ENCODE measurements around the gene SDF4.

The SDF4 gene

DNA sequence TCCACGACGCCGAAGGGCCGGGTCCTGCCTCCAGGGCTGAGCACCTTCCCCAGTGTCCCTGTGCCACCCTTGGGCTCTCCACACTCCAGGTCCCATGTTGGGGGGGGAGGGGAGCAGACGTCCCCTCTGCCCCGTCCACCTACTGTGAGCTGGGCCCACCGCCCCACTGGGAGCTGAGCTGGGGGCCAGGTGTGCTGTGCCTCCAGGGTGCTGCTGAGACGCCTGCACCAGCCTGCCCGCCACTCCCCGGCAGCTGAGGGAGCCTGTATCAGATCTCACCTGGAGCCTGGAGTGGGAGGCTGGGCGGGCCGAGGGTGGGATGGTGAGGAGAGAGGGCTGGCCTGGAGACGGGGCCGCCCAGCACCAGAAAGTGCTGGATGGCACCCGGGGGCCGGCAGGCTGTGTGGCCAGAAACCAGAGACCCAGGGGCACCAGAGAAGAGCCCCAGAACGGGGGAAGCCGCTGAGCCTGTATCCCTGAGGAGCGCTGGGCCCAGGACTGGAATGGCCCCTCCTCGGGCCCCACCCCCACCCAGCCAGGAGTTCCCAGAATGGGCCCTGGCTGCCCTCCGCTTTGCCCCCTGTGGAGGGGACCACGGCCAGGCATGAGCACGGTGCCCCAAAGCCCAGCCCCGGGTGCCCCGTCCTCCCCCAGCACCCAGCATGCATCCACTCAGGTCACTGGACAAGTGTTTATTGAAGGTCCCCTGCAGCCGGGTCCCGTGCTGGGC lies 28.8 kb downstream of the SDF4 start:
- H3K79me2 ChIP-seq (ENCODE audit: control insufficient read depth, low read length), result no peaks in the 10 kb centered on the region

GRCh38 chr1:1200876-1201810 lies 30.7 kb downstream of the SDF4 start:
- H3K4me1 ChIP-seq (ENCODE audit: control insufficient read depth, low read length), result peaks cover 5% of the 10 kb centered on the region
- no peaks in the 10 kb centered on the region for H3K79me2 ChIP-seq (ENCODE audit: control insufficient read depth, low read length)
- H4K20me1 ChIP-seq (ENCODE audit: control insufficient read depth, insufficient read depth, low read depth, low read length), result no peaks in the 10 kb centered on the region
- no peaks in the 10 kb centered on the region for H3K9me2 ChIP-seq (replicated peaks; ENCODE audit: control insufficient read depth, low read length)
- no peak overlapping the region for H3K4me3 ChIP-seq (ENCODE audit: low read length)
- H3K27me3 ChIP-seq (ENCODE audit: control insufficient read depth, low read length), result peaks cover 32% of the 10 kb centered on the region
- H3K36me3 ChIP-seq (ENCODE audit: control insufficient read depth, low read length), result no peaks in the 10 kb centered on the region
- no peak overlapping the region for H3K27ac ChIP-seq (ENCODE audit: low read depth, low read length)
- no peak overlapping the region for H3K4me2 ChIP-seq (ENCODE audit: low read length)
- TF ChIP-seq EZH2phosphoT487 (IDR thresholded peaks at IDR 0.05; ENCODE audit: borderline replicate concordance, low read length) (no peak), CTCF (IDR thresholded peaks at IDR 0.05; ENCODE audit: low read depth, low read length, poor library complexity, severe bottlenecking) (no peak)
- H3F3A ChIP-seq (ENCODE audit: control insufficient read depth, insufficient read depth), result no peaks in the 10 kb centered on the region
- H3K9me3 ChIP-seq (ENCODE audit: control insufficient read depth, insufficient read depth, low read length), result no peaks in the 10 kb centered on the region

More for the DNA sequence above, 28.8 kb downstream of the SDF4 start:
- Histone ChIP-seq H4K20me1 (ENCODE audit: control insufficient read depth, insufficient read depth, low read depth, low read length) (0 out of 2 replicates have a peak, but pooled peaks cover 5% of the 10 kb centered on the region), H3K4me1 (ENCODE audit: control insufficient read depth, low read length) (peaks cover 16% of the 10 kb centered on the region), H3K27ac (ENCODE audit: low read depth, low read length) (no peak overlapping the region), H3K4me3 (ENCODE audit: low read length) (no peak overlapping the region), H3K27me3 (ENCODE audit: control insufficient read depth, low read length) (peaks cover 47% of the 10 kb centered on the region), H3K36me3 (ENCODE audit: control insufficient read depth, low read length) (no peaks in the 10 kb centered on the region), H3F3A (ENCODE audit: control insufficient read depth, insufficient read depth) (no peaks in the 10 kb centered on the region), H3K9me2 (replicated peaks; ENCODE audit: control insufficient read depth, low read length) (no peaks in the 10 kb centered on the region), H3K4me2 (ENCODE audit: low read length) (no peak overlapping the region), H3K9me3 (ENCODE audit: control insufficient read depth, insufficient read depth, low read length) (no peaks in the 10 kb centered on the region)
- TF ChIP-seq EZH2phosphoT487 (IDR thresholded peaks at IDR 0.05; ENCODE audit: borderline replicate concordance, low read length) (no peak), CTCF (IDR thresholded peaks at IDR 0.05; ENCODE audit: low read depth, low read length, poor library complexity, severe bottlenecking) (no peak)

DNA sequence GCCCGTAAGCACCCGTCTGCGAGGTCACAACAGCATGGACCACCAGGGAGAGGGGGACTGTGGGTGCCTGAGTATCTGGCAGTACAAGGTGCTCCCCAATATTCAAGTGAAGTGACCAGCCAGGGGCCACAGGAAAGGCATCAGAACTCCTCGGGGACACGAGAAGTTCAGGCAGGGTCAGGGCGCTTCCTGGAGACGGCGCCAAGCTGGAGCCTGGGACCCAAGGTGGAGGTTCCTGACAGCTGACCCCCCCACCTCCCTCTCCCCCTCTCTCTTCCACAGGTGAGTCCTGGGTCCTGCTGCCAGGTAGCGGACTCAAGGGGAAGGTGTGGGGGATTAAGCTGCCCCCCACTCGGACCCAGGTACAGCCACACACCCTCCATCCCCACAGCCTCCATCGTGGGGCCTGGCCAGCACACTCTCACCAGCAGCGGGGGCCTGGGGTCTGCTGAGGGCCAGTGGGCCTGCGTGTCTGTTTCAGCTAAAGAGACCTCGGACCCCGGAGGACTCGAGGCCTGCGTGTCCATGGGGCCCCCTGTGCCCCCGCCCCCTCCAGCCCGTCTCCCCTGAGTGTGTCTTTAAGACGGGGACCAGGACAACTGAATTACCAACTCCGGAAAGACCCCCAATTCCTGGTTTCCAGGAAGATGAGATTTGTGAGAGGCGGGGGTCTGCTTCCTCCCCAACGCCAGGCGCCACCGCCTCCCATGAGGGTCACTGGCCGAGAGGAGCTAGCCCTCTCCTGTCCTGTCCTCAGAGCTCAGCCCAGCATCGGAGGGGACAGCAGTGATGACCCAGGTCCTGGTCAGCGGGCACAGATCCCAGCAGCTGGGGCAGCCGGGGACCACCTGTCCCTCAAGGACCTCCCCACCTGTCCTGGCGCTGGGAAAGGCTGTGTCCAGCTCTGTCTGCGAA lies 31.6 kb downstream of the SDF4 start:
- H3K27me3 ChIP-seq (ENCODE audit: control insufficient read depth, low read length), result peaks cover 25% of the 10 kb centered on the region
- no peaks in the 10 kb centered on the region for H3K79me2 ChIP-seq (ENCODE audit: control insufficient read depth, low read length)
- H3F3A ChIP-seq (ENCODE audit: control insufficient read depth, insufficient read depth), result no peaks in the 10 kb centered on the region
- no peaks in the 10 kb centered on the region for H4K20me1 ChIP-seq (ENCODE audit: control insufficient read depth, insufficient read depth, low read depth, low read length)
- no peak overlapping the region for H3K27ac ChIP-seq (ENCODE audit: low read depth, low read length)
- H3K4me2 ChIP-seq (ENCODE audit: low read length), result no peak overlapping the region
- no peaks in the 10 kb centered on the region for H3K36me3 ChIP-seq (ENCODE audit: control insufficient read depth, low read length)
- no peak overlapping the region for H3K4me3 ChIP-seq (ENCODE audit: low read length)
- H3K4me1 ChIP-seq (ENCODE audit: control insufficient read depth, low read length), result no peaks in the 10 kb centered on the region
- no peaks in the 10 kb centered on the region for H3K9me2 ChIP-seq (replicated peaks; ENCODE audit: control insufficient read depth, low read length)
- TF ChIP-seq CTCF (IDR thresholded peaks at IDR 0.05; ENCODE audit: low read depth, low read length, poor library complexity, severe bottlenecking) (no peak), EZH2phosphoT487 (IDR thresholded peaks at IDR 0.05; ENCODE audit: borderline replicate concordance, low read length) (no peak)
- H3K9me3 ChIP-seq (ENCODE audit: control insufficient read depth, insufficient read depth, low read length), result no peaks in the 10 kb centered on the region
